ENCODE results near the gene C1orf50. TPM values are rescaled to one million over a fixed set of nuclear protein-coding genes. Genes with fewer than 3 reads are reported as not detected.

Gene C1orf50
- total RNA-seq, 1 experiment from 2014 or later = 7.7 TPM

DNA sequence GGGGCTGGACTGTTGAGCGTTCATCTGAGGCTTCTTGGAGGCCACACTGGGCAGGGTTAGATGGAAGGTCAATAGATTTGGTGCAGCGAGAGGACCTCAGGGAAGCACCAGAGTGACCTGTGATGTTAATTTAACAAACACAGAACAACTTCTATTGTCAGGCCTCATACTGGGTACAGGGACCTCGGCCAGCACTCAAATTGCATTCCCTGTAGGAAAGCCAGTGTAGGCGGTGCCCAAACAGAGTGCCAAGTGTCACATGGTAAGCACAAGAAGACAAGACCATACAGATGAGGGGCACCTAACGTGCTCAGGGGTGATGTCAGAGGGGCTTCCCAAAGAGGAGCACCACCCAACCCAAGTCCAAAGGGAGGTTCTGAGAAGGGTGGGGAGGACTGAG lies 19.0 kb downstream of the C1orf50 start:
- Histone ChIP-seq H4K8ac (replicated peaks; ENCODE audit: insufficient read length, low read depth, low read length) (no peak overlapping the region), H2BK20ac (ENCODE audit: low read depth, low read length, poor library complexity, severe bottlenecking) (no peak overlapping the region), H3K18ac (ENCODE audit: insufficient read length, low read depth, low read length) (no peak overlapping the region), H3K9me3 (ENCODE audit: control insufficient read depth, low read depth, low read length) (no peaks in the 10 kb centered on the region), H2BK12ac (ENCODE audit: insufficient read length, low read depth, low read length) (no peak overlapping the region), H4K20me1 (ENCODE audit: control insufficient read depth, insufficient read depth, insufficient read length) (no peaks in the 10 kb centered on the region), H4K91ac (ENCODE audit: insufficient read length, low read depth, low read length) (no peak overlapping the region), H3K79me2 (ENCODE audit: insufficient read depth, low read length) (no peaks in the 10 kb centered on the region), H3K27me3 (ENCODE audit: insufficient read depth, low read length) (no peaks in the 10 kb centered on the region), H2BK15ac (ENCODE audit: low read depth, low read length) (no peak overlapping the region), H2BK120ac (ENCODE audit: low read depth, low read length, poor library complexity, severe bottlenecking) (no peak overlapping the region), H3K27ac (ENCODE audit: insufficient read length, low read depth, low read length) (no peak overlapping the region), H2AFZ (ENCODE audit: low read length) (no peak overlapping the region), H3K14ac (ENCODE audit: insufficient read depth, low read length) (no peak overlapping the region), H3T11ph (ENCODE audit: low read length) (no peak overlapping the region), H3K23ac (ENCODE audit: insufficient read length, low read depth, low read length) (no peak overlapping the region), H2BK5ac (ENCODE audit: insufficient read length, low read length) (no peak overlapping the region), H3K23me2 (ENCODE audit: insufficient read length, low read depth, low read length, poor library complexity, severe bottlenecking) (no peaks in the 10 kb centered on the region), H4K5ac (ENCODE audit: insufficient read length, low read depth, low read length) (no peak overlapping the region), H3K9ac (ENCODE audit: extremely low read depth, insufficient read length, low read length) (no peak overlapping the region), H3K79me1 (ENCODE audit: insufficient read depth, low read depth, low read length, poor library complexity, severe bottlenecking) (no peaks in the 10 kb centered on the region), H3K56ac (ENCODE audit: insufficient read length, low read depth, low read length) (no peak overlapping the region), H3K4me1 (ENCODE audit: insufficient read depth, low read length) (no peaks in the 10 kb centered on the region), H2AK5ac (ENCODE audit: insufficient read length, low read length) (no peak overlapping the region), H3K4ac (ENCODE audit: low read depth, low read length) (no peak overlapping the region), H3K4me2 (ENCODE audit: insufficient read depth, insufficient read length, low read length) (no peak overlapping the region)
- DNase-seq = no peak
- Mint-ChIP-seq H3K4me1 (peaks cover 10% of the 10 kb centered on the region in 2 experiments), H3K36me3 (ENCODE audit: insufficient read depth in 1 of 3, low read depth in 3 of 3) (peaks cover 5 to 25% (median 11%) of the 10 kb centered on the region in 3 experiments; a peak in 6 of 7 replicates), H3K27ac (no peak overlapping the region; a peak in 2 of 7 replicates), H3K9me3 (no peaks in the 10 kb centered on the region), H3K4me3 (no peak overlapping the region; a peak in 1 of 5 replicates), H3K27me3 (ENCODE audit: low read depth) (no peaks in the 10 kb centered on the region; the same call in 1 of the 2 replicates)
- WGBS (ENCODE audit: extremely low coverage, insufficient read length, low lambda C conversion rate) = no CpG with 5 or more reads among the region's 5 CpGs
- no peak for TF ChIP-seq CTCF (conservative IDR thresholded peaks at IDR 0.05)
